Measurements from ENCODE around the gene SH3GL2.

DNA sequence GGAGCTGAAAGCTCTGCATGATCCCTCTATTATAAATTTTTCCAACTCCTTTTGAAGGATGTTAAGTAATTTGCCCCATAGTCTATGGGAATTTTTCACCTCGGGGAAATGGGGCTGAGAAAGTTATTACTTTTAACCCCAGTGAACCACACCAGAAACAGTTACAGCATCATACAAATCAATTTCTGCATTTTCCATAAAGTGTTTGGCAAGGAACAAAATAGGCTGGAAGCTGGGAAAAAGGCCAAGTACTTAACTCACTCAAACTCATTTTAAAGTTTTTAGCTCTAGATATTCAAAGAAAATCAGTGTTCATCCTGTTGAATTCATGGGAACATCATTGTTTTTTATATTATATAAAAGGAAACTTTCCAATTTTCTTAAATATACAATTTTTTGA is 160.9 kb downstream of the SH3GL2 start:
- TF ChIP-seq, protein P1, sequence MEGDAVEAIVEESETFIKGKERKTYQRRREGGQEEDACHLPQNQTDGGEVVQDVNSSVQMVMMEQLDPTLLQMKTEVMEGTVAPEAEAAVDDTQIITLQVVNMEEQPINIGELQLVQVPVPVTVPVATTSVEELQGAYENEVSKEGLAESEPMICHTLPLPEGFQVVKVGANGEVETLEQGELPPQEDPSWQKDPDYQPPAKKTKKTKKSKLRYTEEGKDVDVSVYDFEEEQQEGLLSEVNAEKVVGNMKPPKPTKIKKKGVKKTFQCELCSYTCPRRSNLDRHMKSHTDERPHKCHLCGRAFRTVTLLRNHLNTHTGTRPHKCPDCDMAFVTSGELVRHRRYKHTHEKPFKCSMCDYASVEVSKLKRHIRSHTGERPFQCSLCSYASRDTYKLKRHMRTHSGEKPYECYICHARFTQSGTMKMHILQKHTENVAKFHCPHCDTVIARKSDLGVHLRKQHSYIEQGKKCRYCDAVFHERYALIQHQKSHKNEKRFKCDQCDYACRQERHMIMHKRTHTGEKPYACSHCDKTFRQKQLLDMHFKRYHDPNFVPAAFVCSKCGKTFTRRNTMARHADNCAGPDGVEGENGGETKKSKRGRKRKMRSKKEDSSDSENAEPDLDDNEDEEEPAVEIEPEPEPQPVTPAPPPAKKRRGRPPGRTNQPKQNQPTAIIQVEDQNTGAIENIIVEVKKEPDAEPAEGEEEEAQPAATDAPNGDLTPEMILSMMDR (IDR thresholded peaks at IDR 0.05), result no peak
- no peak for TF ChIP-seq ZFX (IDR thresholded peaks at IDR 0.05; ENCODE audit: borderline replicate concordance)

Data from 22Rv1 (cell line).